Cardiac septum (tissue), 1 donor: ENCODE measurements around the gene TMSB4X. TPM values are rescaled to one million over a fixed set of nuclear protein-coding genes. Genes with fewer than 3 reads are reported as not detected.
"Not testable (repeated sequence)": the region's sequence is repeated elsewhere in the genome, so short reads cannot be mapped to it uniquely, and the experiment has no call there.

ENCODE experiments used
- DNase-seq: peaks from one replicate; pipeline ENCODE4 v3.0.0-alpha.2; 2020; ENCODE audit warnings: low spot score
- intact Hi-C: fragments of 100-400 bp; cut with DNase I; formaldehyde crosslinking; loops from one replicate; pipeline ENCODE4 v1.14.0; 2022
- long read RNA-seq: library from polyadenylated mRNA; unstranded; transcript quantifications from one replicate; pipeline ENCODE4 v2.0.0, GENCODE V29; 2021
- total RNA-seq: library from RNA; stranded (reverse); fragmentation: NEBNext Ultra II Directional; extraction: Animal tissue kit (Norgen Biotek cat#: 25700); gene quantifications from one replicate; pipeline ENCODE4 v1.2.1, GENCODE V29; 2021
- donor health status: DM: no; HTN: no; CAD: no.

Gene TMSB4X
- 921 TPM for total RNA-seq
- long read RNA-seq, transcript TMSB4X-203 (2 exons, 1,702 nt): minor isoform, 5 of 339 reads
- long read RNA-seq, transcript TMSB4X-204 (3 exons, 628 nt): major isoform, 334 of 339 reads
- long read RNA-seq, partial matches to known transcripts: 0 of 339 reads
- long read RNA-seq, other reads (novel, unspliced or antisense): 0 of 339 reads

DNA sequence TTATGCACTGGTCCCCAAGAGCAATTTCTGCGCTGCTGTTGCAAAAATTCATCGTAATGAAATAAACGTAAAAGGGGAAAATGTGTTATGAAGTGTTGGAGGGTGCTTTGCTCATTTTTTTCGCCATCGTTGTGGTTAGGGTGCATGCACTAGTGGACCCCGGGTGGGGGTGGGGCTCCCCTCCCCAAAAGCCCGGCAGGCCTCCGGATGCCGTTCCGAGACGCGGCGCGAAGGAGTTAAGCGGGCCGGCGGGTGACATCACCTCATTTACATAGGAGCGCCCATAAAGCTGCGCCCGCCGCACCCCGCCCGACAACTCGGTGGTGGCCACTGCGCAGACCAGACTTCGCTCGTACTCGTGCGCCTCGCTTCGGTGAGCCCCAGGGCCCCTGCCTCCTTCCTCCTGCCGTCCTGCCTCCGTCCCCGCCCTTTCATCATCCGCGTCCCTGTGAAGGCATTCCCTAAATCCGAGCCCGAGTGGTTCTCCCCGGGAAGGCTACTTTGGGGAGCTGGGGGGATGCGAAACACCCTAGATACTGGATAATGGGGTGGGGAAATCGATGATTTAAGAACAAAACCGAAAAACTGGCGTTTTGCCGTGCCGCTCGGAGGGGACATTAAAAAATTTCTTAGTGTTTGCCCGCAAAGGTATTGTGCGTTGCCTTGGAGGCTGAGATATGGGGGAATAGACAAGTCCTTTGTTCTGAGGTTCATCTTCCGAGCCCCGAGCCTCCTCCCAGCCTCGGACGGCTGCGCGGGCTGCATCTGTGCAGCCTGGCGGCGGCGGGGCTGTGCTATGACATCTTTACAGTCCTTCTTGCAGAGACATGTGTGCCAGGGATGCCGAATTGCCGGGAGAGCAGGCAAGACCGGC lies at the start of gene TMSB4X:
Gene TMSB4X, plus strand, starts transcription at position 315 of the 874 bp plus-strand sequence.
- DNase-seq: peak; percentile 95
- intact Hi-C loops: loop anchor here (2.0 to 10.0 kb wide), 4 partner anchors 127 to 514 kb away; no protein-coding TSS in a partner anchor

GRCh38 chrX:12929701-12930100 lies 45.2 kb upstream of the TMSB4X start:
- intact Hi-C loops: no loop called here
- no peak for DNase-seq

DNA sequence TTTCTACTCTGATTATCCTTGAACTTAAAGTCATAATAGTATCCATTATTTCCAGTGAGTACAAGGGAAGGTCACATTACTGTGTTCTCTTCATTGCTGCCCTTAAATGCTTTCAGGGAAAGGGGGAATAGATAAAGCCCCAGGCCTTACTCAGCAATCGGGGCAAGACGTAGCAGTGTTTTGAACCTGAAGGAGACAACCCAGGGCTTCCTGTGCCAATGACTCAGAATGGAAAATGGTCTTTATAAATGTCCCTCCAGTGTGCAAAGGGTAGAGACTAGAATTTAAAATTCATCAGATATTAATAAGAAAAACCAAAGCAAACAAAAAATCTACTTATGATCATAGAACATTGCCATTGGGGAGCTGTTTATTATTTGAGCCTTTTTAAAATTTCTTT lies 44.8 kb upstream of the TMSB4X start:
- DNase-seq: no peak
- intact Hi-C loops: no loop called here

DNA sequence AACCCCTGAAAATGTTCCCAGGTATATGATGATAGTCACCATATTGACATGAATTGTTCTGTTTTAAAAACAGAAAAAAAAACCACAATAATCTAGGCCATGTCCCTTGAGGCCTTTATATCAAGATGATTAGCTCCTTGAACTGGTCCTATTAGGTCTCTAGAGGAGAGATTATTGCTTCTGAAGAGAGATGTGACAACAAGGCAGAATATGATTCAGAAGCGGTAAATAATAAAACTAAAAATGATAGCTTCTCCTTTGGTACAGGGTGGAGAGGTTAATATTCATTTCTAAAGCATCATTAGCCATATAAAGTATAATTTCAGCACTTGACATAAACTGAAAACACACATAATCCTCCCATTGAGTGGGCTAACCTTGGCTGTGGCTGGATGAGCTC lies 42.7 kb upstream of the TMSB4X start:
- DNase-seq: no peak
- intact Hi-C loops: no loop called here

GRCh38 chrX:12934850-12935249 lies 40.1 kb upstream of the TMSB4X start:
- intact Hi-C loops: no loop called here
- no peak for DNase-seq

DNA sequence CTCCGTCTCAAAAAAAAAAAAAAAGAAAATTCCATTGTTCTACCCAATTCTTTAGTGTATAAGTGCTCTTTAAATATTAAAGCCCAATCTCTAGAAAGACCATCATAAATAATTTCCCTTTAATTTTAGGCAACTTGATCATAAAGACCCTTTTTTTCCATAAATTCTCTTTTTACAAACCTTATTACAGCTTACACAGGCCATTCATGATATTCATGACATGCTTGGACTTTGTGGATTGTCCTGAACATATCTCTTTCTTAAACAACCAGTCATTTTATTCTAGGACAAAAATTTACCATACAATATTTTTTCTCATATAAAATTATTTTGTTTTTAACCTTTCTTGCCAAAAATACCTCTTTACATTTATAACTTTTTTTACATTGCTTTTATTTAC lies 38.0 kb upstream of the TMSB4X start:
- intact Hi-C loops: no loop called here
- no peak for DNase-seq

DNA sequence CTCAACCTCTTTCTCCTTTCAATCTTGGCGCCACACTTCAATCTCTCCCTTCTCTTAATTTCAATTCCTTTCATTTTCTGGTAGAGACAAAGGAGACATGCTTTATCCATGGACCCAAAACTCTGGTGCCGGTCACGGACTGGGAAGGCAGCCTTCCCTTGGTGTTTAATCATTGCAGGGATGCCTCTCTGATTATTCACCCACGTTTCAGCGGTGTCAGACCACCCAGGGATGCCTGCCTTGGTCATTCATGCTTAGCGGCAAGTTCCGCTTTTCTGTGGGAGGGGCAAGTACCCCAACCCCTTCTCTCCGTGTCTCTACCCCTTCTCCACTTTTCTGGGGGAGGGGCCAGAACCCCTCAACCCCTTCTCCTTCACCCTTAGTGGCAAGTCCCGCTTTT lies 34.4 kb upstream of the TMSB4X start:
- not testable (repeated sequence) for DNase-seq
- intact Hi-C loops: loop anchor here (10.0 kb wide), 1 partner anchor 704 kb away; no protein-coding TSS in a partner anchor

DNA sequence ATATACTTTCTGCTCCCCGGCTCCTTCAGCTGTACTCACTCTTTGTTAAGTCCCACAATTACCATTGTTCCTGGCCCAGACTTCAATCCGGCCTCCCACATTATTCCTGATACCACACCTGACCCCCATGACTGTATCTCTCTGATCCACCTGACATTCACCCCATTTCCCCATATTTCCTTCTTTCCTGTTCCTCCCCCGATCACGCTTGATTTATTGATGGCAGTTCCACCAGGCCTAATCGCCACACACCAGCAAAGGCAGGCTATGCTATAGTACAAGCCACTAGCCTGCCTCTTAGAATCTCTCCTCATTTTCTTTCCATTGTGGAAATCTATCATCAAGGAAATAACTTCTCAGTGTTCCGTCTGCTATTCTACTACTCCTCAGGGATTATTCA lies 31.3 kb upstream of the TMSB4X start:
- intact Hi-C loops: loop anchor here (10.0 kb wide), 1 partner anchor 701 kb away; no protein-coding TSS in a partner anchor
- not testable (repeated sequence) for DNase-seq

GRCh38 chrX:12944452-12944851 lies 30.5 kb upstream of the TMSB4X start:
- intact Hi-C loops: loop anchor here (10.0 kb wide), 1 partner anchor 700 kb away; no protein-coding TSS in a partner anchor
- DNase-seq: not testable (repeated sequence)

GRCh38 chrX:12945494-12945893 lies 29.4 kb upstream of the TMSB4X start:
- intact Hi-C loops: loop anchor here (5.0 to 10.0 kb wide), 3 partner anchors 542 to 1087 kb away; no protein-coding TSS in a partner anchor
- DNase-seq: no peak

DNA sequence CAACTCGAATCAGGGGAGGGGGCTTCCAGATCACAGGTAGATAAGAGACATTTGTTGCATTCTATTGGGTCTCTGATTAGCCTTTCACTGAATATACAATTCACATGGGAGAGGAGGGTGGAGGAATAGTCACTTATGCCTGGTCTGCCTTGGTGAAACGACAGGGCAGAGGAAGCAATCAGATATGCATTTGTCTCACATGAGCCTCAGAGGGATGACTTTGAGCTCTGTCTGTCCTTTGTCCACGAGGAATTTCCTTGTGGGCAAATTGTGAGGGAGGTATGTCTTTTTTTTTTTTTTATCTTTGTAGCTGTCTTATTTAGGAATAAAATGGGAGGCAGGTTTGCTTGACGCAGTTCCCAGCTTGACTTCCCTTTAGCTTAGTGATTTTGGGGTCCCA lies 28.5 kb upstream of the TMSB4X start:
- intact Hi-C loops: loop anchor here (5.0 to 10.0 kb wide), 3 partner anchors 541 to 1086 kb away; no protein-coding TSS in a partner anchor
- DNase-seq: no peak

DNA sequence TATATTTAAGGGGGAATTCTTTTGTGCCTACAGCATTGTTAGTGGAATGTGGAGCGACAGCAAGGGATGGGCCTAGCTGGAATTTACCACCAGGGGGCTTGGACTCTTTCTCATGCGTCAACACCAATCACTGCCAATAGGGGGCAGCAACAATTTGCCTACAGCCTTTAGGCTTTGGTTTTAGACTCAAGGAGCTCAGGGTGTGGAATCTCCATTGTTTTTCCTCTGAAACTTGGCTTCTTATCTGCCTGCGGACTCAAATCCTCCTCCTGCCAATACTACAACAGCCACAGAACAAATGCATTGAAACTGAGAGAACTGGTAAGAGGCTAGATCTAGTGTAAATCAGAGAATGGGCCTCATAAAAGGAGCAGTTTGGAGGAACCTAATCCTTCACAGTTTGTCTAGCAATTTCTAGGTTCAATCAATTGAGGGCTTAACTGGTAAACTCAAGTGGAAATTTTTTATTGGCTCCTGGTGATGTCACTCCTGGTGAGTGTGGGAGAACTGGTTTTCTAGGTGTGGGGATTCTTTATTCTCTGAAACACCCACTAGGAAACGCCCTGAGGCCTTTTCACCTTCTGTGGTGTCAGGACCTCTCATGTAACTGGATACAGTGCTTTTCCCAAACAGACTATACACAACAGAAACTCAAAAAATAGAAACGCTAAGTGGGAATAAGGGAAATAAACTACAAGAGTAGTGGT lies 27.9 kb upstream of the TMSB4X start:
- intact Hi-C loops: loop anchor here (5.0 to 10.0 kb wide), 3 partner anchors 540 to 1085 kb away; no protein-coding TSS in a partner anchor
- DNase-seq: peak; percentile 79

- intact Hi-C loops: loop anchor here (5.0 to 10.0 kb wide), 3 partner anchors 540 to 1085 kb away; no protein-coding TSS in a partner anchor
- DNase-seq: no peak
These were observed 27.2 kb upstream of the TMSB4X start for GRCh38 chrX:12947545-12948235.

GRCh38 chrX:12948495-12948894 lies 26.4 kb upstream of the TMSB4X start:
- intact Hi-C loops: loop anchor here (5.0 to 10.0 kb wide), 3 partner anchors 539 to 1084 kb away; no protein-coding TSS in a partner anchor

GRCh38 chrX:12949205-12949926 lies 25.5 kb upstream of the TMSB4X start:
- intact Hi-C loops: loop anchor here (5.0 to 10.0 kb wide), 3 partner anchors 538 to 1083 kb away; no protein-coding TSS in a partner anchor
- DNase-seq: no peak

More at GRCh38 chrX:12948495-12948894, 26.4 kb upstream of the TMSB4X start:
- no peak for DNase-seq

GRCh38 chrX:12949927-12950656 lies 24.8 kb upstream of the TMSB4X start:
- DNase-seq: peak; percentile 94
- intact Hi-C loops: loop anchor here (5.0 to 10.0 kb wide), 3 partner anchors 537 to 1082 kb away; no protein-coding TSS in a partner anchor

- peak; percentile 85 for DNase-seq
- intact Hi-C loops: no loop called here
These were observed 23.9 kb upstream of the TMSB4X start for GRCh38 chrX:12950851-12951594.
